OCI-LY1 (cell line): ENCODE data around the gene FAT3.

ENCODE experiments used
- H2AFZ ChIP-seq: fragments of 200-600 bp; sonication (generic), shearing (Covaris generic); 2 replicates; pipeline ENCODE4 v1.6.0; 2014; ENCODE audit warnings: antibody characterized with exemption, mild to moderate bottlenecking, low read length
- H3F3A ChIP-seq: fragments of 200-600 bp; sonication (generic), shearing (Covaris generic); 2 replicates; pipeline ENCODE4 v1.6.0; 2014; ENCODE audit warnings: mild to moderate bottlenecking, antibody characterized with exemption, low read length, moderate library complexity; ENCODE audit not compliant: insufficient read depth
- H3K27ac ChIP-seq: fragments of 200-600 bp; sonication (generic); 2 replicates; pipeline ENCODE4 v1.5.1; 2014; ENCODE audit warnings: low read length, mixed run types, mild to moderate bottlenecking, low read depth; ENCODE audit not compliant: poor library complexity, severe bottlenecking
- H3K27me3 ChIP-seq: fragments of 200-600 bp; sonication (generic); 2 replicates; pipeline ENCODE4 v1.6.0; 2014; ENCODE audit warnings: antibody characterized with exemption, mild to moderate bottlenecking, low read length, moderate library complexity; ENCODE audit not compliant: insufficient read depth
- H3K36me3 ChIP-seq: fragments of 200-600 bp; sonication (generic); 2 replicates; pipeline ENCODE4 v1.6.1; 2014; ENCODE audit warnings: mild to moderate bottlenecking, antibody characterized with exemption, low read length, moderate library complexity, mixed read lengths; ENCODE audit not compliant: insufficient read depth
- H3K4me1 ChIP-seq: fragments of 200-600 bp; sonication (generic); 2 replicates; pipeline ENCODE4 v1.5.1; 2014; ENCODE audit warnings: mild to moderate bottlenecking, low read length, moderate library complexity; ENCODE audit not compliant: insufficient read depth, severe bottlenecking
- H3K4me2 ChIP-seq: fragments of 200-600 bp; sonication (generic), shearing (Covaris generic); 2 replicates; pipeline ENCODE4 v1.6.1; 2014; ENCODE audit warnings: low read length
- H3K4me3 ChIP-seq: fragments of 200-600 bp; sonication (generic); 2 replicates; pipeline ENCODE4 v1.5.1; 2014; ENCODE audit warnings: low read length, low read depth, mild to moderate bottlenecking, mixed read lengths; ENCODE audit not compliant: poor library complexity, severe bottlenecking
- H3K79me2 ChIP-seq: fragments of 200-600 bp; shearing (Covaris generic); 2 replicates; pipeline ENCODE4 v1.6.1; 2016; ENCODE audit warnings: mixed run types, low read length, mixed read lengths; ENCODE audit not compliant: insufficient read depth
- H3K9ac ChIP-seq: fragments of 200-600 bp; sonication (generic), shearing (Covaris generic); 2 replicates; pipeline ENCODE4 v1.6.1; 2014; ENCODE audit warnings: mild to moderate bottlenecking, low read length, mixed read lengths
- H3K9me2 ChIP-seq: fragments of 200-600 bp; sonication (generic), shearing (Covaris generic); 2 replicates; pipeline ENCODE4 v1.6.1; 2014; ENCODE audit warnings: low read depth, mild to moderate bottlenecking, low read length, mixed read lengths
- H3K9me3 ChIP-seq: fragments of 200-600 bp; shearing (Covaris generic); 2 replicates; pipeline ENCODE4 v1.6.1; 2014; ENCODE audit warnings: low read length, mixed read lengths
- H4K20me1 ChIP-seq: fragments of 200-600 bp; sonication (generic), shearing (Covaris generic); 2 replicates; pipeline ENCODE4 v1.6.0; 2016; ENCODE audit warnings: mild to moderate bottlenecking, low read length; ENCODE audit not compliant: insufficient read depth
- EZH2 ChIP-seq: fragments of 200-600 bp; sonication (generic), shearing (Covaris generic); IDR thresholded peaks from 2 replicates; pipeline ENCODE4 v1.8.0; 2017; ENCODE audit warnings: borderline replicate concordance, mixed run types, mild to moderate bottlenecking, antibody characterized with exemption, low read length, moderate library complexity, mixed read lengths
- TF ChIP-seq, protein P1 (sequence below): fragments of 200-600 bp; sonication (generic), shearing (Covaris generic); IDR thresholded peaks from 2 replicates; pipeline ENCODE4 v1.5.1; 2017; ENCODE audit warnings: mild to moderate bottlenecking, antibody characterized with exemption, low read length, moderate library complexity, mixed read lengths

The FAT3 gene

DNA sequence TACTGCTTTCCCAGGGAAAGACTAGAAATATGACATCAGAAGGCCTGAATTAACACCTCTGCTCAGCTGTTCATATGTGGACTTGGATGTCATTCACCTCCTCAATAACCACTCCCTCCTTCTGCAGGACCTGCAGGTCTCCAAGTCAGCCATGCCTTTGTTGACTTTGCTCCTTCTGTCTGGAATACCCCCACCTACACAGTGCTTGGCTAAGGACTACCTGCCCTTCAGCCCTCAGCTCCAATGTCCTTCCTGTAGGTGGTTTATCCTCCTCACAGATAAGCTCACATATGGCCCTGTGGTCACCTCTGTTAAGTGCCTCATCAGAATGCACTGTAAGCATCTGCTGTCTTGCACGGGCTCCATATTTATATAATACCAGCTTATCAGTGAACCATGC, 26.4 kb upstream of the FAT3 start:
- H3K27ac ChIP-seq, result no peak overlapping the region
- no peaks in the 10 kb centered on the region for H3K9me2 ChIP-seq
- no peak overlapping the region for H3K4me3 ChIP-seq
- no peak overlapping the region for H3K4me2 ChIP-seq
- TF ChIP-seq EZH2, result no peak
- TF ChIP-seq, protein P1, sequence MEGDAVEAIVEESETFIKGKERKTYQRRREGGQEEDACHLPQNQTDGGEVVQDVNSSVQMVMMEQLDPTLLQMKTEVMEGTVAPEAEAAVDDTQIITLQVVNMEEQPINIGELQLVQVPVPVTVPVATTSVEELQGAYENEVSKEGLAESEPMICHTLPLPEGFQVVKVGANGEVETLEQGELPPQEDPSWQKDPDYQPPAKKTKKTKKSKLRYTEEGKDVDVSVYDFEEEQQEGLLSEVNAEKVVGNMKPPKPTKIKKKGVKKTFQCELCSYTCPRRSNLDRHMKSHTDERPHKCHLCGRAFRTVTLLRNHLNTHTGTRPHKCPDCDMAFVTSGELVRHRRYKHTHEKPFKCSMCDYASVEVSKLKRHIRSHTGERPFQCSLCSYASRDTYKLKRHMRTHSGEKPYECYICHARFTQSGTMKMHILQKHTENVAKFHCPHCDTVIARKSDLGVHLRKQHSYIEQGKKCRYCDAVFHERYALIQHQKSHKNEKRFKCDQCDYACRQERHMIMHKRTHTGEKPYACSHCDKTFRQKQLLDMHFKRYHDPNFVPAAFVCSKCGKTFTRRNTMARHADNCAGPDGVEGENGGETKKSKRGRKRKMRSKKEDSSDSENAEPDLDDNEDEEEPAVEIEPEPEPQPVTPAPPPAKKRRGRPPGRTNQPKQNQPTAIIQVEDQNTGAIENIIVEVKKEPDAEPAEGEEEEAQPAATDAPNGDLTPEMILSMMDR, result no peak
- H3K4me1 ChIP-seq, result no peaks in the 10 kb centered on the region
- H3K9ac ChIP-seq, result no peak overlapping the region
- no peaks in the 10 kb centered on the region for H4K20me1 ChIP-seq
- H3K27me3 ChIP-seq, result no peaks in the 10 kb centered on the region
- no peaks in the 10 kb centered on the region for H3K36me3 ChIP-seq
- H3K9me3 ChIP-seq, result no peaks in the 10 kb centered on the region
- H3K79me2 ChIP-seq, result no peaks in the 10 kb centered on the region
- no peaks in the 10 kb centered on the region for H3F3A ChIP-seq
- no peak overlapping the region for H2AFZ ChIP-seq

DNA sequence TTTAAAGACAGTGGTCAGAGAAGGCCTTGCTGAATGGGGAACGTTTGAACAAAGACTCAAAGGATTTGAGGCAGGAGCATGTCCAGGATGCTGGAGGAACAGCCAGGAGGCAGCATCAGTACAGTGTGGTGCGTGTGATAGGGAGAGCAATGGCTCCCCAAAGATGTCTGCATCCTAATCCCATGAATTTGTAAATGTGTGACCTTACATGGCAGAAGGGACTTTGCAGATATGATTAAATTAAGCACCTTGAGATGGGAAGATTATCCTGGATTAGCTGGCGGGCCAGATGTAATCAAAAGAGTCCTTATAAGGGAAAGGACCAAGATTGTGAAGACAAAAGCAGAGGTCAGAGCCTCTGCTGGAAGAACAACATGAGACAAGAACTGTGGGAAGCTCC, 24.6 kb upstream of the FAT3 start:
- Histone ChIP-seq H2AFZ (no peak overlapping the region), H3F3A (no peaks in the 10 kb centered on the region), H3K9me2 (no peaks in the 10 kb centered on the region), H4K20me1 (no peaks in the 10 kb centered on the region), H3K9ac (no peak overlapping the region), H3K27me3 (no peaks in the 10 kb centered on the region), H3K79me2 (no peaks in the 10 kb centered on the region), H3K27ac (no peak overlapping the region), H3K4me1 (no peaks in the 10 kb centered on the region), H3K4me3 (no peak overlapping the region), H3K36me3 (no peaks in the 10 kb centered on the region), H3K9me3 (no peaks in the 10 kb centered on the region), H3K4me2 (no peak overlapping the region)
- TF ChIP-seq EZH2, result no peak
- TF ChIP-seq, protein P1, result no peak

DNA sequence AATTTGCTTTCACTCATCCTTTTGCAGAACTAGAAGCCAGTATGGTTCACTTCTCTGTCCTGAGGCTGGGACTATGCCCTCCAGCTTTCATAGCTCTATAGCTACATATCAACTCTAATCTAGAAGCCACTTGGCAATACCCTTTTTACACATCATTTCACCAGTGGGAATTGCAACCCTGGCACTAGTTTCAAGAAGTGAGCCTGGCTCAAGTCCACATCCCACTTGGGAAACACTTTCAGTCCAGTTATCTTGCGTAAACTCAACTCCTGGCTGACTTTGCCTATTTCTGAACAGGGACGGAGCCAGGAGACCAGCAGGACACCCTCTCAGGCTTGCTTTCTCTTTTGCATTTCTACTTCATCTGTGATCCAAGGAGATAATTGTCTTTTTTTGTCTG, 19.9 kb upstream of the FAT3 start:
- Histone ChIP-seq H3K9me2 (no peaks in the 10 kb centered on the region), H3K4me2 (no peak overlapping the region), H3K36me3 (no peaks in the 10 kb centered on the region), H2AFZ (no peak overlapping the region), H3K9ac (no peak overlapping the region), H3K4me3 (no peak overlapping the region), H4K20me1 (no peaks in the 10 kb centered on the region), H3K79me2 (no peaks in the 10 kb centered on the region), H3K4me1 (no peaks in the 10 kb centered on the region), H3K27ac (no peak overlapping the region), H3K9me3 (no peaks in the 10 kb centered on the region), H3K27me3 (no peaks in the 10 kb centered on the region), H3F3A (no peaks in the 10 kb centered on the region)
- TF ChIP-seq, protein P1, result no peak
- no peak for TF ChIP-seq EZH2
